ENCODE results near the gene SUPT3H.

DNA sequence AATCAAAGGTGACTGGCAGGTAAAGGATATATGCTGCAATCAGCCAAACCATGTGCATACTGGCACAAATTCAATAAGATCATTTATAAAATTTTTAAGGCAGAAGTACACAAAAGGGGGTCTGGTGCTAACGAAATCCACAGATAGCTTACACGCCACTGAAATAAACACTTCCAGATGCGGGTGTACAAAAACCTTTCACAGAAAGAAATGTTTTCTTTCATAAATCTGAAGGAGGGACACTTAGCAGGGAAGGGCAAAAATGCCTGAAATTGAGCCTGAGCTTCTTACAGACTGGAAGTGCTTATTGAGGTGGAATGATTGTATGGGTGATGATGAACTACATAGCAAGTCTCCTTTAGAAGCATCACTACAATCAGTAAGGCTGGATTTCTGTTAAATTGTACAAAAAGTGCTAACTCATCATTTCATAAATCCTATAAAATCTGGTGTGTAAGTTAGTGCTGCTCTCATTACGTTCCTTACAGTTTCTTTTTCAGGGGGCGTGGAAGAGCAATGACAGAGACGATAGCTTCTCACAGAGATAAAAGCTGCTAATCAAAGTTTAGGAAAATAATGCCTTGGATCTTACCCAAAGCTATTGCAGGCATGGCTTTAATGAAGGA lies 458.9 kb downstream of the SUPT3H start:
- TF ChIP-seq, protein P1, sequence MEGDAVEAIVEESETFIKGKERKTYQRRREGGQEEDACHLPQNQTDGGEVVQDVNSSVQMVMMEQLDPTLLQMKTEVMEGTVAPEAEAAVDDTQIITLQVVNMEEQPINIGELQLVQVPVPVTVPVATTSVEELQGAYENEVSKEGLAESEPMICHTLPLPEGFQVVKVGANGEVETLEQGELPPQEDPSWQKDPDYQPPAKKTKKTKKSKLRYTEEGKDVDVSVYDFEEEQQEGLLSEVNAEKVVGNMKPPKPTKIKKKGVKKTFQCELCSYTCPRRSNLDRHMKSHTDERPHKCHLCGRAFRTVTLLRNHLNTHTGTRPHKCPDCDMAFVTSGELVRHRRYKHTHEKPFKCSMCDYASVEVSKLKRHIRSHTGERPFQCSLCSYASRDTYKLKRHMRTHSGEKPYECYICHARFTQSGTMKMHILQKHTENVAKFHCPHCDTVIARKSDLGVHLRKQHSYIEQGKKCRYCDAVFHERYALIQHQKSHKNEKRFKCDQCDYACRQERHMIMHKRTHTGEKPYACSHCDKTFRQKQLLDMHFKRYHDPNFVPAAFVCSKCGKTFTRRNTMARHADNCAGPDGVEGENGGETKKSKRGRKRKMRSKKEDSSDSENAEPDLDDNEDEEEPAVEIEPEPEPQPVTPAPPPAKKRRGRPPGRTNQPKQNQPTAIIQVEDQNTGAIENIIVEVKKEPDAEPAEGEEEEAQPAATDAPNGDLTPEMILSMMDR (IDR thresholded peaks at IDR 0.05): no peak
- TF ChIP-seq POLR2A (IDR thresholded peaks at IDR 0.05) (no peak), POLR2AphosphoS5 (IDR thresholded peaks at IDR 0.05) (no peak)

Data from breast epithelium (tissue), 3 donors.